Chondrocyte (in vitro differentiated cells): Measurements from ENCODE around the gene DSCAML1. TPM values are rescaled to one million over a fixed set of nuclear protein-coding genes. Genes with fewer than 3 reads are reported as not detected.
"Not testable (repeated sequence)": the region's sequence is repeated elsewhere in the genome, so short reads cannot be mapped to it uniquely, and the experiment has no call there.

Source experiments
- DNase-seq: peaks from one replicate; pipeline ENCODE4 v3.0.0; 2021; ENCODE audit warnings: mixed read lengths, low spot score
- H3K27ac Mint-ChIP-seq: one replicate; pipeline ENCODE4 v1.8.0; 2021; ENCODE audit warnings: mild to moderate bottlenecking, moderate library complexity, mixed read lengths; ENCODE audit not compliant: unreplicated experiment
- H3K27me3 Mint-ChIP-seq: 2 replicates; pipeline ENCODE4 v1.8.0; 2021; ENCODE audit warnings: low read depth, mixed read lengths
- H3K36me3 Mint-ChIP-seq: 2 replicates; pipeline ENCODE4 v1.8.0; 2021; ENCODE audit warnings: low read depth, mixed read lengths
- H3K4me1 Mint-ChIP-seq: 2 replicates; pipeline ENCODE4 v1.8.0; 2021; ENCODE audit warnings: low read depth, mild to moderate bottlenecking, mixed read lengths
- H3K4me3 Mint-ChIP-seq: one replicate; pipeline ENCODE4 v1.8.0; 2021; ENCODE audit warnings: mild to moderate bottlenecking, moderate library complexity, mixed read lengths; ENCODE audit not compliant: unreplicated experiment
- H3K9me3 Mint-ChIP-seq: 2 replicates; pipeline ENCODE4 v1.8.0; 2021; ENCODE audit warnings: low read depth, mixed read lengths
- total RNA-seq: library from RNA; stranded (reverse); gene quantifications from 3 replicates; pipeline ENCODE4 v1.2.1, GENCODE V29; 2021
- TF ChIP-seq, protein P1 (sequence below): fragments of 200-600 bp; sonication (generic); IDR thresholded peaks from 2 replicates; pipeline ENCODE4 v1.5.0; 2021; ENCODE audit warnings: antibody characterized with exemption, mild to moderate bottlenecking, moderate library complexity

The DSCAML1 gene
- total RNA-seq, 1 donor from 2014 or later, result not detected

DNA sequence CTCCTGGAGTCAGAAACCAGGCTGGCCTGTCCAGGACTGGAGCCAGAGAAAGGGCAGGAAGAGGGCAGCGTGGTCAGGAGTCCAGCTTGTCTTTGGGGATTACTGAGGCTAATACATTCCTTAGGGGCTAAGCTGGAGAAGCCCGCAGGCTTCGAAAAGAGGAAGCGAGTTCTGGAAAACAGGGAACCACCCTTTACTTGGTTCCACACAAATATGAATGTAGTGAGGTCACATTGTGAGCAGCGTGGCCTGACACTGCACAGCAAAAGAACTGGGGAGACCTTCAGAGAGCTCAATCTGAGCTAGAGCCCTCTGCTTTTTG, 337.1 kb downstream of the DSCAML1 start:
- Mint-ChIP-seq H3K4me1 (no peaks in the 10 kb centered on the region), H3K27me3 (peaks cover 23% of the 10 kb centered on the region), H3K36me3 (peaks cover 2% of the 10 kb centered on the region), H3K9me3 (no peaks in the 10 kb centered on the region), H3K27ac (no peak overlapping the region), H3K4me3 (no peak overlapping the region)
- TF ChIP-seq, protein P1, sequence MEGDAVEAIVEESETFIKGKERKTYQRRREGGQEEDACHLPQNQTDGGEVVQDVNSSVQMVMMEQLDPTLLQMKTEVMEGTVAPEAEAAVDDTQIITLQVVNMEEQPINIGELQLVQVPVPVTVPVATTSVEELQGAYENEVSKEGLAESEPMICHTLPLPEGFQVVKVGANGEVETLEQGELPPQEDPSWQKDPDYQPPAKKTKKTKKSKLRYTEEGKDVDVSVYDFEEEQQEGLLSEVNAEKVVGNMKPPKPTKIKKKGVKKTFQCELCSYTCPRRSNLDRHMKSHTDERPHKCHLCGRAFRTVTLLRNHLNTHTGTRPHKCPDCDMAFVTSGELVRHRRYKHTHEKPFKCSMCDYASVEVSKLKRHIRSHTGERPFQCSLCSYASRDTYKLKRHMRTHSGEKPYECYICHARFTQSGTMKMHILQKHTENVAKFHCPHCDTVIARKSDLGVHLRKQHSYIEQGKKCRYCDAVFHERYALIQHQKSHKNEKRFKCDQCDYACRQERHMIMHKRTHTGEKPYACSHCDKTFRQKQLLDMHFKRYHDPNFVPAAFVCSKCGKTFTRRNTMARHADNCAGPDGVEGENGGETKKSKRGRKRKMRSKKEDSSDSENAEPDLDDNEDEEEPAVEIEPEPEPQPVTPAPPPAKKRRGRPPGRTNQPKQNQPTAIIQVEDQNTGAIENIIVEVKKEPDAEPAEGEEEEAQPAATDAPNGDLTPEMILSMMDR, result no peak
- no peak for DNase-seq

DNA sequence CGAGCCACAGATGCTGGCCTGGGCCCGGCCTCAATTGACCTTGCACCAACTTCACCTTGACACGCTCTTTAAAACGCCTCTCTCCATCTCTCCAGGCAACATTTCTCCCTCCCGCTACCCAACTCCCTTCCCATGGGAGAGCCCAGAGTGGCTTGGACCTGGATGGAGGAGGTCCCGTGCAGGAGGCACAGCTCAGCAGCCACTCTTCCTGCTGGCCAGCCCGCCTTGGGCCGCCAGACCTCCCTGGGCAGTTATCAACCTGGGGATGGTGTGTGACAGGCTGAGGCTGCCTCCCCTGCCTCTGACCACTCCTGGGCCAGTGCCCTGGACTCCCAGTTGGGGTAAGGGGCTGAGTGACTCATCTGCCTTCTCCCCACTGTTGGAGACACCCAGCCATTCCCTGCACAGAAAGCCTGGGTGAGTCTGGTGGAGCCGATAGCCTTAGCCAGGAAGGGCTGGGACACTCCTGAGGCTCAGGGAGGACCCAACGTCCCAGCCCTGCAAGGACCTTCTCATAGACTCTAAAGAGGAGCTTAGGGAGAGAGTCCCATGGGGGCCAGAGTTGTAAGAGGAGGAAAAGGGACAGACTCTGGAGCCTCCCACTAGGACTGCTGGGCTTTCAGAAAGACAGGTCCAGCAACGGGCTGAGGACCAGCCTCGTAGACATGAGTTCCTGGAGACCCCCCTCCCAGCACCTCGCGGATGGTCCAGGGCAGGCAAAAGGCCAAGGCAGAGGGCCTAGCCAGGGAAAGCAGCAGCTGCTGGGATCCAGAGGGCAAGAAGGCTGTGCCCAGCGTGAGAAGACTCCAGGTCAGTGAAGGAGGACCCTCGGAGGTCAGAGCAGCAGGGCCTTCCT, 337.7 kb downstream of the DSCAML1 start:
- Mint-ChIP-seq H3K27ac (no peak overlapping the region), H3K4me1 (no peaks in the 10 kb centered on the region), H3K36me3 (peaks cover 4% of the 10 kb centered on the region), H3K9me3 (peaks cover 3% of the 10 kb centered on the region), H3K27me3 (peaks cover 20% of the 10 kb centered on the region), H3K4me3 (no peak overlapping the region)
- DNase-seq, result no peak
- TF ChIP-seq, protein P1, result no peak

DNA sequence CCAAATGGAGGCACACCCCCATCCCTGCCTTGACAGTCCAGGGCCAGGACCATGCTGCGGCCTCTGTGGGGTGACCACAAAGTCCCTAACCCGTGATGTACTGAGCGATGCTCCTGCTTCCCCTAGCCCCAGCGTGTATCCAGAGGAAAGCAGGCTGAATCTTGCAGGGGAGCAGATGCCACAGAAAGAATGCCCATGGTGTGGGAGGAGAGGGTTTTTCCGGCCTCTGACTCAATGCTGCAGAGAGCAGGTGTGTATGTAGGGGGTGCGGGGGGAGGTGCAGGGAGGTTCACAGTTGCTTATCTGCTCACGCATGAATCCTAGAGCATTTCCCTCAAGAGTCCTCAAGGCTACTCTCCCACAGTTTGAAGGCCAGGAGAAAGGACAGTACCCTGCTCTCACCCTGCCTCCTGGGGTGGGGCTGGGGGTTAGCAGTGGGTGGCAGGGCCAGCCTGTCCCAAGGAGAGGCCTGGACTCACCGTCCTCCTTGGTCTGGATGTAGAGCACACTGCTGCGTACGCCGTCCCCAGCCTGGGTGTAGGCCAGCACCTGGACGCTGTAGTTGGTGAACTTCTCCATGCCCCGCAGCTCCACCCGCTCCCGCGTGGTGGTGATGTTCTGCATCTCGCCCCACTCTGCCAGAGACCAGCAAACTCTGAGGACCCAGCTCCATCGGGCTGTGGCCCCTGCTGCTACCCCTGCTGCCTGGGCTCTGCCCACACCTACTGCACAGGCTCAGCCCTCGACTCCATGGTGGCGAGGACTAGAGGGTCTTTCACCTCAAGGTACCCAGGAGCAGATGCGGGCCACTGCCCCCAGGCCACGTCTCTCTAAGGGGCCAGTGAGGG, 338.5 kb downstream of the DSCAML1 start:
- Mint-ChIP-seq H3K9me3 (peaks cover 9% of the 10 kb centered on the region), H3K4me3 (no peak overlapping the region), H3K27ac (no peak overlapping the region), H3K4me1 (no peaks in the 10 kb centered on the region), H3K36me3 (peaks cover 7% of the 10 kb centered on the region), H3K27me3 (peaks cover 13% of the 10 kb centered on the region)
- DNase-seq, result no peak
- TF ChIP-seq, protein P1, result no peak

DNA sequence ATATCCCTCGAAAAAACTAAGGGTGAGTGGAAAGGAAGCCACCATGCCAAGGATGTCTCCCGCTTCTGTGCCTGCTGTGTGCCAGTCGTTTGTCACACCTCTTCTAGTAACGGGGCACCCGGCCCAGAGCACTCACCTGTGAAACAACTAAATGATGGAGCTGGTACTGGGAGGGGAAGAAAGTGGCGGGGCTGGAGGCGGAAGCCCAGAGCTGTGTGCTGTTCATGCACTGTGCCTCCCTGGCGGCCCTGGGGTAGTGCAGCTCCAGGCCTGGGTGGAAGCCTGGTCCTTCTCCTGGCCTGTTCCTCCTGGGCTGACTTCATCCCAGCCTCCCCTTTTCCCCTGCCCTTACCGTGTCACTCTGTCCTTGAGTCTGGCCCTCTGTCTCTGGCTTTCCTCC, 339.2 kb downstream of the DSCAML1 start:
- Mint-ChIP-seq H3K36me3 (peaks cover 7% of the 10 kb centered on the region), H3K9me3 (peaks cover 14% of the 10 kb centered on the region), H3K4me3 (no peak overlapping the region), H3K27me3 (peaks cover 11% of the 10 kb centered on the region), H3K27ac (no peak overlapping the region), H3K4me1 (no peaks in the 10 kb centered on the region)
- no peak for DNase-seq
- TF ChIP-seq, protein P1, result no peak

DNA sequence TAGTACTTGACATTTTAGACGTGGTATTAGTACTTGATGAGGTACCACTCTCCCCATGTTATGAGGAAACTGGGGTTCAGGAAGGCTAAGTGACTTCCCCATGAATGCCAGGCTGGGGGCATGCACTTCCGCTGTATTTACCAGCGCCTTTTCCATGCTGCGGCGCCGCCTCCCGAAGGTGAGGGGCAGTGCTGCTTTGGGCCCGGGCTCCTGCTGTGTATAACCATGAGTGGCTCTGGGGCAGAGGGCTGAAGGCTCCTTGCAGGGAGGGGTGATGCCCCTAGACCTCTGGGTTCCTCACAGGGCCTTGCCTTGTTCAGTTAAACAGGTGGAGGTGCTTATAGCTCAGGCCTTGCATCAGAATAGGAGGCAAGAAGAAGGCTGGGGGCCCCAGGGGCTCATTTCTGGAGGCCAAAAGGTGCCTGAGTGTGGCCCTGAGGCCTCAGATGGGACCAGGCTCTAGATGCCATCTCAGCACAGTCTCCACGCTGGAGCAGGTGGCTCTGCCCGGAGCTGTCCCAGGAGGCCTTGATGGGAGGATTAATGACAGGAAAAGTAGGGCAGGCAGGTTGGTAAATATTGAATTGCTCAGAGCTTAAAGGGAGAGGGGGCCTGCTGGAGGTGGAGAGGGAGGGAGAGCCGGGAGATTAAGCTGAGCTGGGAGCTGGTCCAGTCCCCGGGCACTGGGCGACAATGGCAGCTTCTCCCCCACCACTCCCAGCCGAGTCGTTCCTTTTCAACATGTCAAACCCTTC, 339.8 kb downstream of the DSCAML1 start:
- H3K4me1 Mint-ChIP-seq, result no peaks in the 10 kb centered on the region
- H3K9me3 Mint-ChIP-seq, result peaks cover 15% of the 10 kb centered on the region
- peaks cover 9% of the 10 kb centered on the region for H3K27me3 Mint-ChIP-seq
- no peak overlapping the region for H3K27ac Mint-ChIP-seq
- H3K36me3 Mint-ChIP-seq, result peaks cover 7% of the 10 kb centered on the region
- TF ChIP-seq, protein P1, result no peak
- H3K4me3 Mint-ChIP-seq, result no peak overlapping the region
- no peak for DNase-seq

DNA sequence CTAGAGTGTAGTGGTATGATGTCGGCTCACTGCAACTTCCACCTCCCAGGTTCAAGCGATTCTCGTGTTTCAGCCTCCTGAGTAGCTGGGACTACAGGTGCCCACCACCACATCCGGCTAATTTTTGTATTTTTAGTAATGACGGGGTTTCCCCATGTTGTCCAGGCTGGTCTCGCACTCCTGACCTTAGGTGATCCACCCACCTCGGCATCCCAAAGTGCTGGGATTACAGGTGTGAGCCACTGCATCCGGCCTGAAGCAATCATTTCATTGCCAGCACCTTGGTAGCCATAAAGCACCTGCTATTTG, 340.3 kb downstream of the DSCAML1 start:
- Mint-ChIP-seq H3K9me3 (peaks cover 18% of the 10 kb centered on the region), H3K27me3 (peaks cover 12% of the 10 kb centered on the region)
- not testable (repeated sequence) for H3K27ac Mint-ChIP-seq, H3K4me1 Mint-ChIP-seq, H3K4me3 Mint-ChIP-seq, H3K36me3 Mint-ChIP-seq, DNase-seq
